Measurements from ENCODE around the gene OLIG2.

- TF ChIP-seq CTCF (IDR thresholded peaks at IDR 0.05) (no peak), POLR2AphosphoS5 (IDR thresholded peaks at IDR 0.05) (no peak), POLR2A (IDR thresholded peaks at IDR 0.05) (no peak)
These were observed 32.8 kb downstream of the OLIG2 start for GRCh38 chr21:33058527-33058926.
